ENCODE measurements around the gene TTC12.
"Not testable (repeated sequence)": the region's sequence is repeated elsewhere in the genome, so short reads cannot be mapped to it uniquely, and the experiment has no call there.

The TTC12 gene

DNA sequence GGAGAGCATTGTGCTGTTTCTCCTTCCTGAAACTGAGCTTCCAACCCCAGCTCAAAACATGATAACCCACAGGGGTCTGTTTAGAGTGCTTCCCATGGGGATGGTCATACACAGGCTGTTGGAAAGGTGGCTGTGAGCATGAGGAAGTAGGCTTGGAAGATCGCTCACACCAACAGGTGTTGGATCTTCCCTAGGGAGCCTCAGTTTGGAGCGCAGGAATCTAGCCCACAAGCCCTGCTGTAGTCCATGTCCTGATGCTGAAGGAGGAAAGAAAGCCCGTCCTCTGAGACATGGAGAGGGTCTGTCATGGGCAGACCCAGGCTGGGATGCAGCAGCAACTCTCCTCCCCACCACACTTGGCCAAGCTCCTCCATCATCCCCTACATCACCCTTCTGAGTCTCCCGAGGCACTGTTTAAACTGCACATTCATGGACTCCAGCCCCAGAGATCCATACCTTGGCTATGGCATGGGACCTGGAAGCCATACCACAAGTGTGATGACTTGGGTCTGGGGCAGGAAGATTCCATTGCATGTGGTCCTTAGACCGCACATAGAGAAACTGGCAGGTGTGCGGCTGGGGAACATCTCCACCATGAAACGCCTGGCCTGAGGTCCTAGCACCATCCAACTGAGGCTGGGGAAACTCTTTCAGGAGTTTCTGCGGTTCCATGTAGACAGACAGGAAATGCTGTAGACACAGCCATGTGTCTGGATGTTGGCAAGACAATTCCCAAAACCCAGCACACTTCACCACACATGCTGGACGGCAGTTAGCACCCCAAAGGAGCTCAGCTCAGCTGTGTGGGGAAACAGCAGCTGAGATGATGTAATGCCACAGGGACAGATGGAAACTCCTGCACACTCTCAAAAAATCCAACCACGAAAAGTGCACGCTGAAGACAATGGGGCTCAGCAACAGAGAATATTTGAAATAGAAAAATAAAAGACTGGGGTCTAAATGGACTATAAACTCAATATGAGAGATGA is 27.6 kb upstream of the TTC12 start:
- Histone ChIP-seq H3K27me3 (ENCODE audit: insufficient read depth, low read length) (no peaks in the 10 kb centered on the region; the same call in 1 of the 2 replicates), H3K4me1 (ENCODE audit: insufficient read depth, low read length) (no peaks in the 10 kb centered on the region), H3K27ac (ENCODE audit: low read length) (no peak overlapping the region)

DNA sequence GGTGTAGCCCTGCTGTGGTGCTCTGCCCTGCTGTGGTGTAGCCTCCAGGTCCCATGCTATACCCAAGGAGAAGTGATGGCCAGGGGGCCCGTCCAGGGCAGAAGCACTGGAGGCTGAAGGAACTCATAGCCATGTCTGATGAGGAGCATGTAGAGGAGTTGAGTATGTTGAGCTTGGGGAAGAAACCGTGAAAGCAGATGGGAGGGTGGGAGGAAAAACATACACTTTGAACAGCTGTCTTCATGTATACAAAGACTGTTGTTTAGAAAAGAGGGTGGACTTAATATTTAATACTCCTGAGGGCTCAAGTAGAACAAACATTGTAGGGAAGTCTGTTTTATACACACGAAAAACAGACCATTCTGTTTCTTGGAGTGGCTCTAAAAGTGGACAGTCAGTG is 26.6 kb upstream of the TTC12 start:
- Histone ChIP-seq H3K9me3 (ENCODE audit: insufficient read depth, low read depth, low read length) (no peaks in the 10 kb centered on the region), H3K4me3 (ENCODE audit: low read length) (no peak overlapping the region), H3K27ac (ENCODE audit: low read length) (no peak overlapping the region), H3K9ac (ENCODE audit: low read depth, low read length) (no peak overlapping the region), H3K4me1 (ENCODE audit: insufficient read depth, low read length) (no peaks in the 10 kb centered on the region), H3K27me3 (ENCODE audit: insufficient read depth, low read length) (no peaks in the 10 kb centered on the region; the same call in 1 of the 2 replicates), H3K36me3 (ENCODE audit: insufficient read depth, low read depth, low read length) (no peaks in the 10 kb centered on the region)

More for the DNA sequence above, 27.6 kb upstream of the TTC12 start:
- H3K4me3 ChIP-seq (ENCODE audit: low read length), result no peak overlapping the region
- no peaks in the 10 kb centered on the region for H3K36me3 ChIP-seq (ENCODE audit: insufficient read depth, low read depth, low read length)
- no peak overlapping the region for H3K9ac ChIP-seq (ENCODE audit: low read depth, low read length)
- H3K9me3 ChIP-seq (ENCODE audit: insufficient read depth, low read depth, low read length), result no peaks in the 10 kb centered on the region

DNA sequence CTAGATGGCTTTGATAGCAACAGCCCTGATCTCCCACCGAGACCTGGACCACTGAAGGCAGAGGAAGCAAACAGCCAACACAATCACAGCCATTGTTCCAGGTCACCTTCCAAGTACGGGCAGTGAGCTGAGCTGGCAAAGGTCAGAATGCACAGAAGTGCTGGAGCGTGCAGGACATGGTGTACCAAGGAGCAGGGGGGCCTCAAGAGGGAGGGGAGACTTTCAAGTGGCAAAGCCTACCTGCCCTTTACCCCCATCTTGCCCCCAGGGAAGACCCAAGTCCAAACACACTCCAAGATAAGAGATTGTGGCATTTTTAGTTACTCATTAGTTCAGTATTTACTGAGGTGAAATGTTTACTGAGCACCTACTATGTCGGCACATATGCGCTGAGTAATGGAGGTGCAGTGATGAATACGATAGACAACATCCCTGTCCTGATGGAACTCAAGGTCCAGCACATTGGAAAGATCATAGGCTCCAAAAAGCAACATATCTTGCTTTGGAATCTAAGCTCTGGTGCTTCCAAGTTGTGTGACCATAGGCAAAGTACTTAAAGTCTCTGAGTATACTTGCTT is 26.0 kb upstream of the TTC12 start:
- Histone ChIP-seq H3K9me3 (ENCODE audit: insufficient read depth, low read depth, low read length) (no peaks in the 10 kb centered on the region), H3K9ac (ENCODE audit: low read depth, low read length) (no peak overlapping the region), H3K36me3 (ENCODE audit: insufficient read depth, low read depth, low read length) (no peaks in the 10 kb centered on the region), H3K27ac (ENCODE audit: low read length) (no peak overlapping the region), H3K4me3 (ENCODE audit: low read length) (no peak overlapping the region), H3K4me1 (ENCODE audit: insufficient read depth, low read length) (no peaks in the 10 kb centered on the region), H3K27me3 (ENCODE audit: insufficient read depth, low read length) (no peaks in the 10 kb centered on the region)

DNA sequence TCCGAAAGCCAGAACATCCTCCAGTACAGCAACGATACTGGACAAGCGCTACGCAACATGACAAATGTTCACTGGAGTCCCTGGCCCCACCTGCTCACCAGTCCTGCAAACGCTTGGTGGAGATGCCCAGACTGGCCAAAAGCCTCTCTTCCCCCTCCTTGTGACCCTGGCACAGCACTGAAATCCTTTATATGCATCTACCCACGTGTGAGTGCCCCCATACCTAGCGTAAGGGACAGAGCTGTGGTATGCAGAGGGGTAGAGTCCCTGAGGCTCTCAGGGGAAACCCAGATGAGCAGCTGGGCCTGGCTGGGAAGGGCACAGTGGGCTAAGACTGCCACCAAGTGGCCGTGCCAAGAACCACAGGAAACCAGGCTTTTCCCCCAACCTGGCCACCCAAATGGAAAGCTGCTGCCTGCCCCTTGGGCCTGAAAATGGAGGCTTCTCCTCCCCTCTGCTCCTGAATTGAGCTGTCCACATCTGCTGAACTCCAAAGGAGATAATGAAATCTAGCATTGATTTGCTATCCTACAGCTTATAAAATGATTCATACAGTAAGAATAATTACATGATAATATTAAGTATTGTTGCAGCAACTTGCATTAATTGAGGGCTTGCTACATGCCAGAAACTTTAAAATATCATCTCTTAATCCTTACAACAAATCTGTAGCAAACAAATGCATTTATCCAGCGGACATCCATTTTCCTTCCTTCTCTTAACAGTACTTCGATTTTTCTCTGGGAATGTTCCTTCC is 24.8 kb upstream of the TTC12 start:
- Histone ChIP-seq H3K27ac (ENCODE audit: low read length) (no peak overlapping the region), H3K27me3 (ENCODE audit: insufficient read depth, low read length) (no peaks in the 10 kb centered on the region), H3K36me3 (ENCODE audit: insufficient read depth, low read depth, low read length) (no peaks in the 10 kb centered on the region), H3K9me3 (ENCODE audit: insufficient read depth, low read depth, low read length) (no peaks in the 10 kb centered on the region), H3K4me1 (ENCODE audit: insufficient read depth, low read length) (0 out of 2 replicates have a peak, but pooled peaks cover 3% of the 10 kb centered on the region), H3K4me3 (ENCODE audit: low read length) (no peak overlapping the region), H3K9ac (ENCODE audit: low read depth, low read length) (no peak overlapping the region)

DNA sequence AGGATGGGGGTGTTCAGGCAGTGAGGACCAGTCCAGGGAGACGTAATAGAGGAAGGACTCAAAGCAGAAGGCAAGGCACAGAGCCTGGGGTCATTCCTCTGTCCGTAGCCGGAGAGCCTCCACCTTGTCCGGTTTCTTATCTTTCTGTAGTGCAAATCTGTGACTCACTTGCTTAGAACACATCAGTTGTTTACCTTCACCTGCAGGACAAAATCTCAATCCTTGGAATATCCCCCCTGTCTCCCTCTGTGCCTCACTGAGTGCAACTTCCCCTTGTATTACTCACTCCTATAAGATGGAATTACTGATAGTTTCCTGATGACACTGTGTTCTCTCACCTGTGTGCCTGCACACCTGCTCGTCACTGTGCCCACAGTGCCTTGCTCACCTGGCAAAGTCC is 20.4 kb upstream of the TTC12 start:
- Histone ChIP-seq H3K9ac (ENCODE audit: low read depth, low read length) (no peak overlapping the region), H3K9me3 (ENCODE audit: insufficient read depth, low read depth, low read length) (no peaks in the 10 kb centered on the region), H3K4me1 (ENCODE audit: insufficient read depth, low read length) (0 out of 2 replicates have a peak, but pooled peaks cover 7% of the 10 kb centered on the region), H3K36me3 (ENCODE audit: insufficient read depth, low read depth, low read length) (no peaks in the 10 kb centered on the region), H3K4me3 (ENCODE audit: low read length) (no peak overlapping the region), H3K27me3 (ENCODE audit: insufficient read depth, low read length) (no peaks in the 10 kb centered on the region), H3K27ac (ENCODE audit: low read length) (no peak overlapping the region)

DNA sequence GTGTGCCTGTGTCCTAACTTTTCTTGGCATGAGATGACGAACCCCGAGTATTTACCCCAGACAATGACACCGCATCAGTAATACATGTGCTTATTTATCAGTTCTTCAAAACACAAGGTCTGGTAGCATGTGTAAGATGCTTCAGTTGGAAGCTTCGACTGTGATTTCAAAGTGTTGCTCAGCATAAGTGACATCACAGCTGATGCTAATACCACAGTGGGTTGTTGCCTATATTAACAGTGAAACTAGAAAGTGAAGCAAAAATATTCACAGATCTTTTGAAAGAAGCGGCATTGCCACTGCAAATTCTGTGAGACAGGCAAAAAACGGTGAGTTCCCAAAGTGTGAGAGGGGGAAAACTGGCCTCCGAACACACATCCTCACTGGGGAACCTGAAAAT is 18.4 kb upstream of the TTC12 start:
- H3K9ac ChIP-seq (ENCODE audit: low read depth, low read length), result no peak overlapping the region
- H3K4me1 ChIP-seq (ENCODE audit: insufficient read depth, low read length), result 0 out of 2 replicates have a peak, but pooled peaks cover 7% of the 10 kb centered on the region
- H3K9me3 ChIP-seq (ENCODE audit: insufficient read depth, low read depth, low read length), result no peaks in the 10 kb centered on the region
- no peaks in the 10 kb centered on the region for H3K36me3 ChIP-seq (ENCODE audit: insufficient read depth, low read depth, low read length)
- H3K27ac ChIP-seq (ENCODE audit: low read length), result no peak overlapping the region
- H3K27me3 ChIP-seq (ENCODE audit: insufficient read depth, low read length), result no peaks in the 10 kb centered on the region
- no peak overlapping the region for H3K4me3 ChIP-seq (ENCODE audit: low read length)

DNA sequence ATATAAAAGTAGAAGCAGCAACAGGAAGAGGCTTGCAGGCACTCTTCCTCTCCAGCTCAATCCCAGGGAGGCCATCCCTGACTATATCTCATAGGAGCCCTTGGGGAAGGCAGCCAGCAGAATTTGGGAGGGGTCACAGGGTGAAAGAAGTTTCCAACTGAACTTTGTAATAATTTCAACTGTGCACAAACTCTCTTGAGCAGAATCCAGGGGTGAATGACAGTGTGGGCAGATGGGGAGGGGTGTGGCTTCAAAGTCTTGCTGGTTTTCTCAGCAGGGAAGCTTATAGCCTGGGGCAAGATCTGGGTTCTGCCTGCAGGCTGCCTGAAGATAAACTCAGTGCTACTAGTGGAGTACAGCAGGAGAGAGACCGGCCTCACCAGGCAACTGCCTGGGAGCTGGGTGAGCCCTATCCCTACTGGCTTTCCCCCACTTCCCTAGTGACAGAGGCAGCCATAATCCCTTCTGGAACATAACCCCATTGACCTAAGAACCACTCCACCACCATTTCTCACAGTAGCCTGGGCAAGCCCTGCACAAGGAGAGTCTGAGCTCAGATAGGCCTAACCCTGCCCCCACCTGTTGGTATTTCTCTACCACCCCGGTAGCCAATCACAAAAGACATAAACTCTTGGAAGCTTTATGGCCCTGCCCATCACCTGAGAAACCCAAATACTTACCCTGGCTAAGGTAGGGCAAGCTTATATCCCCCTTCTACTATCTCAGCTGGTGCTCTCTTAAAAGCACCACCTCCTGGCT is 17.8 kb upstream of the TTC12 start:
- Histone ChIP-seq H3K27me3 (ENCODE audit: insufficient read depth, low read length) (no peaks in the 10 kb centered on the region), H3K4me1 (ENCODE audit: insufficient read depth, low read length) (0 out of 2 replicates have a peak, but pooled peaks cover 7% of the 10 kb centered on the region), H3K36me3 (ENCODE audit: insufficient read depth, low read depth, low read length) (no peaks in the 10 kb centered on the region), H3K9me3 (ENCODE audit: insufficient read depth, low read depth, low read length) (no peaks in the 10 kb centered on the region), H3K4me3 (ENCODE audit: low read length) (no peak overlapping the region), H3K9ac (ENCODE audit: low read depth, low read length) (no peak overlapping the region), H3K27ac (ENCODE audit: low read length) (no peak overlapping the region)

DNA sequence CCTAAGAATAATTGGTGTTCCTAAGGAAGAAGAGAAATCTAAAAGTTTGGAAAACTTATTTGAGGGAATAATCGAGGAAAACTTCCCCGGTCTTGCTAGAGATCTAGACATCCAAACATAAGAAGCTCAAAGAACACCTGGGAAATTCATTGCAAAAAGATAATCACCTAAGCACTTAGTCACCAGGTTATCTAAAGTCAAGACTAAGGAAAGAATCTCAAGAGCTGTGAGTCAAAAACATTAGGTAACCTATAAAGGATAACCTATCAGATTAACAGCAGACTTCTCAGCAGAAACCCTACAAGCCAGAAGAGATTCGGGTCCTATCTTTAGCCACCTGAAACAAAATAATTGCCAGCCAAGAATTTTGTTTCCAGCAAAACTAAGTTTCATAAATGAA is 15.9 kb upstream of the TTC12 start:
- H3K4me1 ChIP-seq (ENCODE audit: insufficient read depth, low read length); H3K9me3 ChIP-seq (ENCODE audit: insufficient read depth, low read depth, low read length); H3K9ac ChIP-seq (ENCODE audit: low read depth, low read length); H3K4me3 ChIP-seq (ENCODE audit: low read length); H3K27ac ChIP-seq (ENCODE audit: low read length); H3K36me3 ChIP-seq (ENCODE audit: insufficient read depth, low read depth, low read length); H3K27me3 ChIP-seq (ENCODE audit: insufficient read depth, low read length): not testable (repeated sequence)

DNA sequence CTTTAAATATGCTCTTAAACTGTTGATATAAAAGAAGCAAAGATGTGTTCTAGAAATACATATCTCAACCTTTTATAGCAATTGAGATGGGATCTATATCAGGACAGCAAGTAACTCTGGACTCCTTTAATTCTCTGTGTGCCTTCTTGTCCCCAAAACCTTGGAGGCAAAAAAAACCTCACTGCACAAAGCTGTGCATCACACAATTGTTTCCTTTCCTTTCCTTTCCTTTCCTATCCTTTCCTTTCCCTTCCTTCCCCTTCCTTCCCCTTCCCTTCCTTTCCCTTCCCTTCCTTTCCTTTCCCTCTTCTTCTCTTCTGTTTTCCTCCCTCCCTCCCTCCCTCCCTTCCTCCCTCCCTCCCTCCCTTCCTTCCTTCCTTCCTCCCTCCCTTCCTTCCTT is 9.5 kb upstream of the TTC12 start:
- Histone ChIP-seq H3K27me3 (ENCODE audit: insufficient read depth, low read length) (no peaks in the 10 kb centered on the region), H3K27ac (ENCODE audit: low read length) (no peak overlapping the region), H3K9ac (ENCODE audit: low read depth, low read length) (no peak overlapping the region), H3K4me1 (ENCODE audit: insufficient read depth, low read length) (no peaks in the 10 kb centered on the region), H3K36me3 (ENCODE audit: insufficient read depth, low read depth, low read length) (no peaks in the 10 kb centered on the region), H3K9me3 (ENCODE audit: insufficient read depth, low read depth, low read length) (no peaks in the 10 kb centered on the region), H3K4me3 (ENCODE audit: low read length) (no peak overlapping the region)

DNA sequence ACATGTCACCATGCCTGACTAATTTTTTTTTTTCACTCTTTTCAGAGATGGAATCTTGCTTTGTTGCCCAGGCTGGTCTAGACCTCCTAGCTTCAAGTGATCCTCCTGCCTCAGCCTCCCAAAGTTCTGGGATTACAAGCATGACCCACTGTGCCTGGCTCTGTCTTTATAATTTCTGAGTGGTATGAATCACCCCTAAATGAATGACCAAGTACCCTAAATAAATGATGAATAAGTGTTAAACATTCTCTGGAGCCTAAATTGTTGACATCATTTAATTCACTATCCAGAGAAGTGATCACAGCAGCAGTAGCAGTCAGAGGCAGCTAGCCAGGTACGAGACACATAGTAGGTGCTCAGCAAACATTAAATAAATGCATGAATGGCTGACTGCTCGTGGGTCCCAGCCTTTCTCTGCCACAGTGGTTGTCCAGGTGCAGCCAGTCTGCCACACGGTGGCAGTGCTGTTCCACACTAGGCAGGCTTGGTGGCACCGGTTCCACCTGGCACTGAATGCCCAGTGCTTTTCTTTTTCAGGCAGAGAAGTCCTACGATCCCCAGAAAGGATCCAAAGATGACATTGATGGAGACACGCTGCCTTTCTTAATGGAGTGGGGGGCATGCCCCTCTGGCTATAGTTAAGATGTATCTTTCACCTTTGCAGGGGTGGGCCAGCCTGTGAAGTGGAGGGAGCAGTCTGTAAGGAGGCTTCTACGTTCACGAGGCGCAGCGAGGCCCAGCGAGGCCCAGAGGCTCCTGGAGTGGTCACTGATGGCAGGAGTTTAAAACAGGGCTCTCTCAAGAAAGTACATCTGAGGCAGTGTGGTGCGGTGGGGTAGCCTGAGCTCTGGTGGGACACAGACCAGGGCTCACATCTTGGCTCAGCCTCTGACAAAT is 8.7 kb upstream of the TTC12 start:
- H3K27me3 ChIP-seq (ENCODE audit: insufficient read depth, low read length), result no peaks in the 10 kb centered on the region
- H3K27ac ChIP-seq (ENCODE audit: low read length), result no peak overlapping the region
- no peaks in the 10 kb centered on the region for H3K4me1 ChIP-seq (ENCODE audit: insufficient read depth, low read length)
- H3K9ac ChIP-seq (ENCODE audit: low read depth, low read length), result no peak overlapping the region
- H3K4me3 ChIP-seq (ENCODE audit: low read length), result no peak overlapping the region
- H3K9me3 ChIP-seq (ENCODE audit: insufficient read depth, low read depth, low read length), result no peaks in the 10 kb centered on the region
- no peaks in the 10 kb centered on the region for H3K36me3 ChIP-seq (ENCODE audit: insufficient read depth, low read depth, low read length)
